GM12891 (cell line): Measurements from ENCODE around the gene EZH1.
A peak's percentile ranks its signal among the peaks of the same experiment; 100 is the strongest.

Experiments
- DNase-seq: peaks from one replicate; pipeline ENCODE4 v3.0.0; 2011; ENCODE audit warnings: low spot score; ENCODE audit not compliant: insufficient read length
- FAIRE-seq: peaks from 2 replicates; lab custom pipeline; 2011; peaks lifted over from hg19 to GRCh38; lab: Jason Lieb, UNC
- PAX5 ChIP-seq: IDR thresholded peaks from 2 replicates; pipeline ENCODE4 v1.6.1; 2011; ENCODE audit warnings: low read length, moderate library complexity, mild to moderate bottlenecking; ENCODE audit not compliant: insufficient read depth, severe bottlenecking
- POLR2A ChIP-seq: IDR thresholded peaks from 2 replicates; pipeline ENCODE4 v1.6.1; 2011; ENCODE audit warnings: low read depth, low read length, control low read depth
- POLR2AphosphoS5 ChIP-seq: IDR thresholded peaks from 2 replicates; pipeline ENCODE4 v1.6.1; 2011; ENCODE audit warnings: low read depth, low read length, control low read depth
- POU2F2 ChIP-seq: IDR thresholded peaks from 2 replicates; pipeline ENCODE4 v1.6.1; 2011; ENCODE audit warnings: low read depth, mild to moderate bottlenecking, control low read depth, low read length, moderate library complexity
- SPI1 ChIP-seq: IDR thresholded peaks from 2 replicates; pipeline ENCODE4 v1.6.1; 2011; ENCODE audit warnings: low read depth, low read length, control low read depth
- TAF1 ChIP-seq: IDR thresholded peaks from 2 replicates; pipeline ENCODE4 v1.6.1; 2011; ENCODE audit warnings: low read depth, low read length, control low read depth

EZH1 gene

DNA sequence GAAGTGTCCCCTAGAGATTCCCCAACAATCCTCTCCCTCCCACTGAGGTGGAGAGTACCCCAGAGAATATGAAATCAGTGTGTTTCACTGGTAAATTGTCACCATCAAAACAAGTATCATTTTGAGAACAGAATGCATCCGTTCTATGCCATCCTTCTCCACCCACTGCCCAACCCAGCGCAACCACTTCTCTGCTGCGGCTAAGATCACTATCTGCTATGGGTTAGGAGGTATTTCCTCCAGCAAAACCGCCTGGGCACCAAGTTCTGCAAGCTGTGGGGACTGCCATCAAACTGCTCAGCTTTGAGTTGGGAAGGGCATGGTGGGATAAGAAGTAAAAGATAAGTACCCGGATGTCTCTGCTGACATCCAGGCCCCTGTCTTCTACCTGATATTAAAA lies 38.1 kb downstream of the EZH1 start:
- no peak for DNase-seq
- FAIRE-seq = peak; percentile 80
- no peak for TF ChIP-seq POLR2AphosphoS5
- TF ChIP-seq SPI1 = no peak
- TF ChIP-seq TAF1 = no peak
- no peak for TF ChIP-seq PAX5
- TF ChIP-seq POLR2A = no peak
- no peak for TF ChIP-seq POU2F2

DNA sequence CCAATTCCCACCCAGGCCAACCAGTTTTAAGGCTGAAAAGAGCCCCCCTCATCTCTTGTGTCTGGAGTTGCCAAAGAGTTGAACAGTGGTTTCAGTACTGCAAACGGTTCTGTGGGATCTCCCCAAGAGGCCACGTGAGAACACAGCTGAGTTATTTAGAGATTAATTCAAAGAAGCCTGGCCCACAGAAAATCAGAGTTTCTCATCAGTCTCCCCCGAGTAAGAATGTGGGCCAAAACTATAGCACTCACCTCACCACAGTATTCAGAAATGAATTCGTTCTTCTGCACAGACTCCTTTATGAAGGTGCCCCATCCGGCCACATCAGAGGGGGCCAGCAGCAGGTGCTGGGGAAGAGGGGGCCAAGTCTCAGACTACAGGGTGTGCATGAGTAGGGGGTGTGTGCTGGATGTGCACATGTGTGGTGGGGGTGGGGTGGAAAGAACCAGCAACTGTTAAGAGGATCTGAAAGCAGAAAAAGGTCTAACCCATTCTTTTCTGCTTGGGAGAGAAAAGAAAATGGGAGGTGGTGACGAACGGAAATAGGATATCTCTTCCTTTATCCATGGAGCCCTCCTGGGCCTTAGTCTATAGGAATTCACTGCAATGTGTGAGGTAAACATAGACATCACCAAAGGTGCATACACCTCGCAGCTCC lies 39.9 kb downstream of the EZH1 start:
- TF ChIP-seq PAX5 = no peak
- TF ChIP-seq POLR2AphosphoS5 = no peak
- TF ChIP-seq POU2F2 = peak; percentile 93
- TF ChIP-seq POLR2A = no peak
- TF ChIP-seq TAF1 = no peak
- TF ChIP-seq SPI1 = peak; percentile 89
- DNase-seq (peak; percentile 53), FAIRE-seq (peak; percentile 95)

DNA sequence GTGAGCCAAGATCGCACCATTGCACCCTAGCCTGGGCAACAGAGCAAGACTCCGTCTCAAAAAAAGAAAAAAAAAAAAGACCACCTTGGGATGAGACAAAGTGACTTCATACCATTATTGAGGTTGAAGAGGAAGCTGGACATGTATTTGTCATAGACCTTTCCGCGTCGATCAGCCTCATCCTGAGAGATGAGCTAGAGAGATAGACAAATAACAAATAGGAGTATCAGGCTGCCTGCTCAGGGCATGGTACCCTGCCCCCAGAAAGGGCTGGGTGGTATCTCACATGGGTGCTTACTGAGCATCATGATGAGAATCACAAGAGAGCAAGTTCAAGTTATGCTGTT lies 40.4 kb downstream of the EZH1 start:
- no peak for DNase-seq
- FAIRE-seq = no peak
- no peak for TF ChIP-seq TAF1
- no peak for TF ChIP-seq SPI1
- TF ChIP-seq POLR2AphosphoS5 = no peak
- no peak for TF ChIP-seq POU2F2

DNA sequence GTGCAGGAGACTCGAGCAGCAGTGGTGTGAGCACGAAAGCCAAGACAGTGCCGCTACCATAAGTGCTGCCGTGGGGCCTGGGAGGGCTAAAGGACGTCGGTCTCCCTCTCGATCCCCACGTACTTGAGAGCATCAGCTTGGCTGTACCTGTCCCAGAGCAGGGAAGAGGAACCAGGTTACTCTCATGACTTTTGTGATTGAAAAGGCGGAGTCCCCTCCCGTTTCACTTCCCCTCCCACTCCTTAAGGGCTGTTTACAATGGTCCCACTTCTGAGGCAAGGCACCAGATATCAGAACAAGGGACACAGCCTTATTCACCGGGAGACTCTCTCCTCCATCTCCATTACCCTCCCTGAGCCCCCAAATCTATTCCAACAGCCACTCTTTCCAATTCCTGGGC lies 42.4 kb downstream of the EZH1 start:
- DNase-seq (peak; percentile 33), FAIRE-seq (peak; percentile 88)
- TF ChIP-seq POU2F2 (no peak), SPI1 (peak; percentile 94)

DNA sequence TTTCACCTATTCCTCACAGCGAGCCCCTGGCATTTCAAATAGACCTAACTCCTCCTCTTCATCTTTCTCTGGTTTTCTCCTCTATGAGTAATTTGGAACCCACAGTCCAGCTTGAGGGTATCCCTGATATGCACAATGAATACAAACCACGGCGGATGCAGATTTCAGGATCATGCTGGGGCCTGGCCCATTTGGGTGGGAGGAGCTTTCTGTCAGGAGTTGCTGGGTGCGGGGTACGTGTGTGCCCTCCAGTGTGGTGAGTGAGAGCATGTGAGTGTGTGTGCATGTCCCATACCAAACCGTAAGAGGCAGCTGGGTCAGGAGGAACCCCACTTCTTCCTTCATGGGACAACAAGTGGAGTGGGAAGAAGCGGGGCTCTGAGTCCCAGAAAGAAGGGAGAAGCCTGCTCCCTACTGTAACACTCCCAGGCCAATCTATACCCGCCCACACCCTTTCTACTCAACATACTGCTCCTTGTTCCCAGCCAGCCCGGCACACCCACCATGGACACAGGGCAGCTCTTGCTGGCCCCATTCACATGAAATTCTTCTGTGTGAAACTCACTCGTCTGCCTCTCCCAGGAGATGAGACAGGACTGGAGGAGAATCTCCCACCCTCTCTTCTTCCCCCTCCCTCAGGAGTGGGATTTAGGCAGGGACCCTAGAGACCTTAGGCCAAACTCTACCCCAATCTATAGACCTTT lies 44.1 kb downstream of the EZH1 start:
- no peak for TF ChIP-seq POLR2AphosphoS5
- no peak for TF ChIP-seq SPI1
- no peak for TF ChIP-seq POLR2A
- TF ChIP-seq POU2F2 = no peak
- TF ChIP-seq TAF1 = no peak
- TF ChIP-seq PAX5 = no peak
- DNase-seq = no peak
- no peak for FAIRE-seq

DNA sequence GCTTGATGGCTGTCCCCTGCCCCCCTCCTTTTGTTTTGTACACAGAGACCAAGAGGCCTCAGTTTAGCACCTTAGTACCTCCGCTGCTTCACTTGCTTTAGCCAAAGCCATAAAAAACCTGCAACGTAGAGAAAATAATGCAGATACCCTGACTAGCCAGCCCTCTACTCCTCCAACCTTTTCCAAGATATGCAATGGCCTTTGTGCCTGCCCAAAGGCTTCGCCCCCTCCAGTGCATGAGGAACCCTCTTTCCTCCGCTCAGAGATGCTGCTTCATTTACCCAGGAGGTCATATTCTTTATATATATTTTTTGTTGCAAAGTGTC lies 45.5 kb downstream of the EZH1 start:
- DNase-seq = no peak
- TF ChIP-seq SPI1 (no peak), POU2F2 (no peak), TAF1 (no peak), POLR2AphosphoS5 (no peak), POLR2A (no peak), PAX5 (no peak)
- no peak for FAIRE-seq

DNA sequence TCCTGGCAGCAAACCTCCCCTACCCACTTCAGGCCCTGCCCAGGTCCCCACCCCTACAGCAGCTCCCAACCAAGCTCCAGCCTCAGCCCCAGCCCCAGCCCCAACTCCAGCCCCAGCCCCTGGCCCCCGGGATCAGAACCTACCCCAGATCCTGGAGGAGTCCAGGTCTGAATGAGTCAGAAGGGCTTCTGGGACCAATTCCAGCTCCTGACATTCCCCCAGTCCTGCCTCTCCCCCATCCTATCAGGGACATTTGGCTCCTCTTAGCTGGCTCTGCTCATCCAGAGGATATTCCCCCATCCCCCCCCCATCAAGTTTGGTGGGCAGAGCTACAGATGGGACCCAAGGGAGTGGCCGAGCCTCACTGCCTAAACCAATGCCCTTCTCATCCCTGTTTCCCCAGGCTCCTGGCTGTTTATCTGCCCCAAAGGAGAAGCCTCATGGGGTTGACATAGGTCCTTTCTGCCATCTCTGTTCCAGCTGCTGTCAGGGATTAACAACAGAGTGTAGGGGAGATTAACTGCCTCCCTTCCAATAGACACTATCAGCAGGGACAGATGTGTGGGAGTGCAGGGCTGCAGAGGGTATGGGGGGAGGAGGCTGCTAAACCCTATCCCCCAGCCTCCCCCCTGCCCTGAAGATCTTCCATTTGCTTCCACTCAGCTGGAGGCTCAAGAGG lies 46.0 kb downstream of the EZH1 start:
- DNase-seq (peak; percentile 8), FAIRE-seq (no peak)
- TF ChIP-seq PAX5 = no peak
- TF ChIP-seq TAF1 = no peak
- TF ChIP-seq POU2F2 = no peak
- no peak for TF ChIP-seq POLR2A

DNA sequence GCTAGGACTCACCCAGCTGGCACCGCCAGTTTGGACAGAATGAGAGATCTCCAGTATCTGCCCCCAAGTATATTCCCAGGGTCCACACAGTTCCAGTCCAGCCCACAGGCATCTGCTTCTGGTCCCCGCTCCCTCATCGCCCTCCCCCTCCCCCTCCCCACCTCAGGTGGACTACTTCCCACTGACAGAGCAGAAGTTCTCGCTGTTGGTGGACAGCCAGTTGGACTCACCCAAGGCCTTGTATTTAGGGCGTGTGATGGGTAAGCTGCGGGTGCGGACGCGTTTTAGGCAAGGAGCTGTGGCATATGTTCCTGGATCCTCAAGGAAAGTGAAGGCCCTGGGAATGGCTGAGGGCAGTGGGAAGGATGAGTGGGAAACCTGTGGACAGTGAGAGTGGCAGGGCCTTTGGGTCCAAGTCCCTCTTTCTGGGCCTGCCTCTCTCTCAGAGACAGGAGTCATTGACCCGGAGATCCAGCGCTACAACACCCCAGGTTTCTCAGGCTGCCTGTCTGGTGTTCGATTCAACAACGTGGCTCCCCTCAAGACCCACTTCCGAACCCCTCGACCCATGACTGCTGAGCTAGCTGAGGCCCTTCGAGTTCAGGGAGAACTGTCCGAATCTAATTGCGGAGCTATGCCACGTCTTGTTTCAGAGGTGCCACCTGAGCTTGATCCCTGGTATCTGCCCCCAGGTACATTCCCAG lies 47.6 kb downstream of the EZH1 start:
- TF ChIP-seq POLR2A (no peak), PAX5 (no peak), POU2F2 (no peak), TAF1 (no peak), SPI1 (no peak), POLR2AphosphoS5 (no peak)
- FAIRE-seq = no peak

DNA sequence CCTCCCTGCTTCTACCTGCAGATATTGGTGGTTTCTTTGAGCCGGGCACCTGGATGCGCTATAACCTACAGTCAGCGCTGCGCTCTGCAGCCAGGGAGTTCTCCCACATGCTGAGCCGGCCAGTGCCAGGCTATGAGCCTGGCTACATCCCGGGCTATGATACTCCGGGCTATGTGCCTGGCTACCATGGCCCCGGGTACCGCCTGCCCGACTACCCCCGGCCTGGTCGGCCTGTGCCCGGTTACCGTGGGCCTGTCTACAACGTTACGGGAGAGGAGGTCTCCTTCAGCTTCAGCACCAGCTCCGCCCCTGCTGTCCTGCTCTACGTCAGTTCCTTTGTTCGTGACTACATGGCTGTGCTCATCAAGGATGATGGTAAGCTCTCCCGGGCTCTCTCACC lies 49.3 kb downstream of the EZH1 start:
- FAIRE-seq = no peak
- no peak for TF ChIP-seq POLR2AphosphoS5
- no peak for TF ChIP-seq TAF1
- TF ChIP-seq PAX5 = no peak
- TF ChIP-seq POU2F2 = no peak
- no peak for TF ChIP-seq POLR2A
- peak; percentile 8 for DNase-seq

More for the DNA sequence above, 47.6 kb downstream of the EZH1 start:
- DNase-seq = peak; percentile 2
